Measurements from ENCODE around the gene GTPBP3.

DNA sequence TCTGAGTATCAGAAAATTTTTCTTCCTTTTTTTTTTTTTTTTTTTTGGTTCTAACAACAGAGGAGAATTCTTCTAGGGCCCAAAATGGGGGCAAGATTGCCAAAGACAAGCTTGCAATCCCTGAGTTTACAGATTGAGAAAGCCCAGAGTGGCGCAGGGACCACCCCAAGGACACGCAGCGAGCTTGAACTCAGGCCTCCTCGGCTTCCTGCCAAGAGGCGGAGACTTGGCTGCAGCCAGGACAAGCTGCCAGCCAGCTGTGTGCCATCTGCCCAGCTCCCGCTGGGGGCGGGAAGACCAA lies 32.2 kb upstream of the GTPBP3 start:
- TF ChIP-seq, protein P1, sequence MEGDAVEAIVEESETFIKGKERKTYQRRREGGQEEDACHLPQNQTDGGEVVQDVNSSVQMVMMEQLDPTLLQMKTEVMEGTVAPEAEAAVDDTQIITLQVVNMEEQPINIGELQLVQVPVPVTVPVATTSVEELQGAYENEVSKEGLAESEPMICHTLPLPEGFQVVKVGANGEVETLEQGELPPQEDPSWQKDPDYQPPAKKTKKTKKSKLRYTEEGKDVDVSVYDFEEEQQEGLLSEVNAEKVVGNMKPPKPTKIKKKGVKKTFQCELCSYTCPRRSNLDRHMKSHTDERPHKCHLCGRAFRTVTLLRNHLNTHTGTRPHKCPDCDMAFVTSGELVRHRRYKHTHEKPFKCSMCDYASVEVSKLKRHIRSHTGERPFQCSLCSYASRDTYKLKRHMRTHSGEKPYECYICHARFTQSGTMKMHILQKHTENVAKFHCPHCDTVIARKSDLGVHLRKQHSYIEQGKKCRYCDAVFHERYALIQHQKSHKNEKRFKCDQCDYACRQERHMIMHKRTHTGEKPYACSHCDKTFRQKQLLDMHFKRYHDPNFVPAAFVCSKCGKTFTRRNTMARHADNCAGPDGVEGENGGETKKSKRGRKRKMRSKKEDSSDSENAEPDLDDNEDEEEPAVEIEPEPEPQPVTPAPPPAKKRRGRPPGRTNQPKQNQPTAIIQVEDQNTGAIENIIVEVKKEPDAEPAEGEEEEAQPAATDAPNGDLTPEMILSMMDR (IDR thresholded peaks at IDR 0.05; ENCODE audit: insufficient read depth, low read length, poor library complexity, severe bottlenecking), result no peak
- TF ChIP-seq EZH2phosphoT487 (conservative IDR thresholded peaks at IDR 0.05; ENCODE audit: low read length), result no peak

Measured in SU-DHL-6 (cell line).